ENCODE measurements around the gene KIR2DL1. TPM values are rescaled to one million over a fixed set of nuclear protein-coding genes. Genes with fewer than 3 reads are reported as not detected.
A peak's percentile ranks its signal among the peaks of the same experiment; 100 is the strongest.
"Not testable (repeated sequence)": the region's sequence is repeated elsewhere in the genome, so short reads cannot be mapped to it uniquely, and the experiment has no call there.

The KIR2DL1 gene
- polyA plus RNA-seq, 3 donors: not detected

GRCh38 chr19:54805665-54806515, 36.3 kb downstream of the KIR2DL1 start:
- no peaks in the 10 kb centered on the region for H3K27me3 ChIP-seq (ENCODE audit: control insufficient read depth in 2 of 2, insufficient read depth in 2 of 2, low read length in 2 of 2)
- H3K9ac ChIP-seq (ENCODE audit: insufficient read depth, low read length, poor library complexity, severe bottlenecking): no peak overlapping the region
- peak overlapping the region in 1 of 2 donors; percentile 6 for H3K4me3 Mint-ChIP-seq
- H2AFZ ChIP-seq (ENCODE audit: insufficient read depth, low read depth, low read length, poor library complexity, severe bottlenecking): no peak overlapping the region
- H3K27me3 Mint-ChIP-seq (ENCODE audit: low read depth in 3 of 3): peaks cover 14 to 27% (median 22%) of the 10 kb centered on the region in 3 donors
- intact Hi-C loops (cut with micrococcal nuclease): no loop called here
- no peaks in the 10 kb centered on the region for H4K20me1 ChIP-seq (ENCODE audit: insufficient read depth, low read length)
- TF ChIP-seq CTCF (IDR thresholded peaks at IDR 0.05): no peak
- H3K36me3 Mint-ChIP-seq: no peaks in the 10 kb centered on the region
- H3K36me3 ChIP-seq (replicated peaks in 1 of 2; ENCODE audit: control insufficient read depth in 1 of 2, insufficient read depth in 2 of 2, low read length in 2 of 2): no peaks in the 10 kb centered on the region
- no peak for DNase-seq
- WGBS (ENCODE audit: insufficient coverage): 92% methylated on average over 12 of the region's 14 CpGs
- H3K4me3 ChIP-seq (replicated peaks in 1 of 3; ENCODE audit: low read depth in 2 of 3, low read length in 3 of 3): no peak overlapping the region
- H3K4me1 Mint-ChIP-seq: peaks cover 3% of the 10 kb centered on the region
- H3K4me1 ChIP-seq (ENCODE audit: control insufficient read depth in 1 of 2, insufficient read depth in 2 of 2, low read length in 2 of 2): no peaks in the 10 kb centered on the region
- no peak overlapping the region for H3K4me2 ChIP-seq (replicated peaks; ENCODE audit: extremely low read depth, low read length, poor library complexity, severe bottlenecking)
- H3K27ac ChIP-seq (ENCODE audit: low read depth in 1 of 2, low read length in 2 of 2): no peak overlapping the region
- H3K9me3 Mint-ChIP-seq: peaks cover 0 to 7% (median 5%) of the 10 kb centered on the region in 7 donors
- no peaks in the 10 kb centered on the region for H3K79me2 ChIP-seq (ENCODE audit: insufficient read depth, low read length)
- H3K9me3 ChIP-seq (replicated peaks in 1 of 2; ENCODE audit: control insufficient read depth in 1 of 2, insufficient read depth in 1 of 2, low read length in 2 of 2): no peaks in the 10 kb centered on the region
- H3K27ac Mint-ChIP-seq: no peak overlapping the region

- intact Hi-C loops (cut with micrococcal nuclease): no loop called here
- no peak for DNase-seq
- no peak overlapping the region for H3K27ac ChIP-seq (ENCODE audit: low read depth in 1 of 2, low read length in 2 of 2)
- H3K36me3 Mint-ChIP-seq: no peaks in the 10 kb centered on the region
- peaks cover 0 to 10% (median 8%) of the 10 kb centered on the region in 7 donors for H3K9me3 Mint-ChIP-seq
- no peak for TF ChIP-seq CTCF (IDR thresholded peaks at IDR 0.05)
- no peak overlapping the region for H2AFZ ChIP-seq (ENCODE audit: insufficient read depth, low read depth, low read length, poor library complexity, severe bottlenecking)
- H3K27me3 Mint-ChIP-seq (ENCODE audit: low read depth in 3 of 3): peaks cover 14 to 29% (median 24%) of the 10 kb centered on the region in 3 donors
- H3K79me2 ChIP-seq (ENCODE audit: insufficient read depth, low read length): no peaks in the 10 kb centered on the region
- H3K4me3 Mint-ChIP-seq: peak overlapping the region in 1 of 2 donors; percentile 5
- H3K36me3 ChIP-seq (replicated peaks in 1 of 2; ENCODE audit: control insufficient read depth in 1 of 2, insufficient read depth in 2 of 2, low read length in 2 of 2): no peaks in the 10 kb centered on the region
- H3K4me1 ChIP-seq (ENCODE audit: control insufficient read depth in 1 of 2, insufficient read depth in 2 of 2, low read length in 2 of 2): no peaks in the 10 kb centered on the region
- H4K20me1 ChIP-seq (ENCODE audit: insufficient read depth, low read length): no peaks in the 10 kb centered on the region
- WGBS (ENCODE audit: insufficient coverage): 100% methylated on average over 2 of the region's 2 CpGs
- H3K4me1 Mint-ChIP-seq: peaks cover 3% of the 10 kb centered on the region
- no peak overlapping the region for H3K4me3 ChIP-seq (replicated peaks in 1 of 3; ENCODE audit: low read depth in 2 of 3, low read length in 3 of 3)
- H3K9ac ChIP-seq (ENCODE audit: insufficient read depth, low read length, poor library complexity, severe bottlenecking): no peak overlapping the region
- H3K27me3 ChIP-seq (ENCODE audit: control insufficient read depth in 2 of 2, insufficient read depth in 2 of 2, low read length in 2 of 2): no peaks in the 10 kb centered on the region
- no peak overlapping the region for H3K4me2 ChIP-seq (replicated peaks; ENCODE audit: extremely low read depth, low read length, poor library complexity, severe bottlenecking)
- H3K27ac Mint-ChIP-seq: peak overlapping the region in 1 of 7 donors; percentile 65
- H3K9me3 ChIP-seq (replicated peaks in 1 of 2; ENCODE audit: control insufficient read depth in 1 of 2, insufficient read depth in 1 of 2, low read length in 2 of 2): peaks cover 0 to under 1% of the 10 kb centered on the region in 2 donors
These were observed 36.9 kb downstream of the KIR2DL1 start for GRCh38 chr19:54806516-54806838.

GRCh38 chr19:54814571-54814970, 45.0 kb downstream of the KIR2DL1 start:
- not testable (repeated sequence) for H3K4me3 Mint-ChIP-seq
- no CpG with 5 or more reads among the region's 3 CpGs for WGBS (ENCODE audit: insufficient coverage)
- peaks cover 10 to 17% (median 14%) of the 10 kb centered on the region in 3 donors for H3K27me3 Mint-ChIP-seq (ENCODE audit: low read depth in 3 of 3)

More at GRCh38 chr19:54814571-54814970, 45.0 kb downstream of the KIR2DL1 start:
- DNase-seq: peak in 2 of 3 donors; percentile 54 to 67
- peak overlapping the region in 1 of 7 donors; percentile 5 for H3K27ac Mint-ChIP-seq
- H3K4me1 ChIP-seq (ENCODE audit: control insufficient read depth in 1 of 2, insufficient read depth in 2 of 2, low read length in 2 of 2); H3K4me3 ChIP-seq (replicated peaks in 1 of 3; ENCODE audit: low read depth in 2 of 3, low read length in 3 of 3); H3K79me2 ChIP-seq (ENCODE audit: insufficient read depth, low read length); H4K20me1 ChIP-seq (ENCODE audit: insufficient read depth, low read length); H3K27ac ChIP-seq (ENCODE audit: low read depth in 1 of 2, low read length in 2 of 2); intact Hi-C loops (cut with micrococcal nuclease); H3K9me3 ChIP-seq (replicated peaks in 1 of 2; ENCODE audit: control insufficient read depth in 1 of 2, insufficient read depth in 1 of 2, low read length in 2 of 2); H3K4me1 Mint-ChIP-seq; H3K36me3 Mint-ChIP-seq; H3K9ac ChIP-seq (ENCODE audit: insufficient read depth, low read length, poor library complexity, severe bottlenecking); H3K36me3 ChIP-seq (replicated peaks in 1 of 2; ENCODE audit: control insufficient read depth in 1 of 2, insufficient read depth in 2 of 2, low read length in 2 of 2); H3K27me3 ChIP-seq (ENCODE audit: control insufficient read depth in 2 of 2, insufficient read depth in 2 of 2, low read length in 2 of 2); H2AFZ ChIP-seq (ENCODE audit: insufficient read depth, low read depth, low read length, poor library complexity, severe bottlenecking); H3K4me2 ChIP-seq (replicated peaks; ENCODE audit: extremely low read depth, low read length, poor library complexity, severe bottlenecking): not testable (repeated sequence)
- H3K9me3 Mint-ChIP-seq: peaks cover 11 to 25% (median 17%) of the 10 kb centered on the region in 7 donors
